IPS DF 4.7 (cell line): ENCODE results near the gene LAG3.

Source experiments
- DNase-seq: peaks from one replicate; pipeline ENCODE4 v3.0.0-alpha.2; 2013; ENCODE audit warnings: low spot score; ENCODE audit errors: extremely low read depth

Gene LAG3

GRCh38 chr12:6788972-6789924 is 16.9 kb downstream of the LAG3 start, which contains the start of gene CD4:
CD4 (plus strand) TSS chr12:6789528; CDS start chr12:6800139, 10,611 bp downstream.
- no peak for DNase-seq

GRCh38 chr12:6790496-6791150 is 18.3 kb downstream of the LAG3 start:
- DNase-seq = no peak

GRCh38 chr12:6791931-6792520 is 19.7 kb downstream of the LAG3 start:
- DNase-seq = no peak

- DNase-seq = no peak
These were observed 20.3 kb downstream of the LAG3 start for GRCh38 chr12:6792522-6793201.

GRCh38 chr12:6795088-6795487 is 22.8 kb downstream of the LAG3 start:
- no peak for DNase-seq

- DNase-seq = no peak
These were observed 24.3 kb downstream of the LAG3 start for GRCh38 chr12:6796576-6796975.

GRCh38 chr12:6799147-6799546 is 26.8 kb downstream of the LAG3 start:
- no peak for DNase-seq

GRCh38 chr12:6807170-6807569 is 34.9 kb downstream of the LAG3 start:
- DNase-seq = no peak

GRCh38 chr12:6809056-6809455 is 36.7 kb downstream of the LAG3 start:
- DNase-seq = no peak

- DNase-seq = no peak
These were observed 38.4 kb downstream of the LAG3 start for GRCh38 chr12:6810758-6811157.

- no peak for DNase-seq
These were observed 41.0 kb downstream of the LAG3 start for GRCh38 chr12:6813363-6813762.

GRCh38 chr12:6816598-6816997 is 44.3 kb downstream of the LAG3 start:
- no peak for DNase-seq

GRCh38 chr12:6817098-6817497 is 44.8 kb downstream of the LAG3 start:
- no peak for DNase-seq

- DNase-seq = no peak
These were observed 45.4 kb downstream of the LAG3 start for GRCh38 chr12:6817662-6818157.

- no peak for DNase-seq
These were observed 45.9 kb downstream of the LAG3 start for GRCh38 chr12:6818222-6818621.

- DNase-seq = no peak
These were observed 46.3 kb downstream of the LAG3 start for GRCh38 chr12:6818645-6819044.

GRCh38 chr12:6819106-6820030 is 47.0 kb downstream of the LAG3 start:
- DNase-seq = no peak

GRCh38 chr12:6820166-6820565 is 47.8 kb downstream of the LAG3 start:
- no peak for DNase-seq

- no peak for DNase-seq
These were observed 49.5 kb downstream of the LAG3 start, which contains the start of gene GPR162 for GRCh38 chr12:6821591-6822425. GPR162 (plus strand) TSS chr12:6821821; CDS start chr12:6823899, 2,078 bp downstream.
